Measurements from ENCODE around the gene AGO3.
"Not testable (repeated sequence)": the region's sequence is repeated elsewhere in the genome, so short reads cannot be mapped to it uniquely, and the experiment has no call there.

Gene AGO3

GRCh38 chr1:36008546-36009197, 77.8 kb downstream of the AGO3 start:
- no peak for DNase-seq (ENCODE audit: low spot score)

GRCh38 chr1:36014722-36015220, 83.9 kb downstream of the AGO3 start:
- DNase-seq (ENCODE audit: low spot score): no peak

GRCh38 chr1:36016686-36017085, 85.8 kb downstream of the AGO3 start:
- DNase-seq (ENCODE audit: low spot score): no peak

- DNase-seq (ENCODE audit: low spot score): no peak
Observed at GRCh38 chr1:36023098-36023769, 92.3 kb downstream of the AGO3 start.

DNA sequence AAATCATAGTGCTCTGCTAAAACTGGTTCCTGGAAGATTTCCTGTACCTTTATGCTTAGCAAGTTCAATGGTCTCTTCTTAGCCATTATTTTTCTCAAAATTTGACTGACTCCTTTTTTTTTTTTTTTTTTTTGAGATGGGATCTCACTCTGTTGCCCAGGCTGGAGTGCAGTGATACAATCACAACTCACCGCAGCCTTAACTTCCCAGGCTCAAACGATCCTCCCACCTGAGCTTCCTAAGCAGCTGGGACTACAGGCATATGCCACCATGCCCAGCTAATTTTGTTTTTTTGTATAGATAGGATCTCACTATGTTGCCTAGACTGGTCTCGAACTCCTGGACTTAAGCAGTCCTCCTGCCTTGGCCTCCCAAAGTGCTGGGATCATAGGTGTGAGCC, 93.1 kb downstream of the AGO3 start:
- not testable (repeated sequence) for DNase-seq (ENCODE audit: low spot score)

- DNase-seq (ENCODE audit: low spot score): no peak
Observed at GRCh38 chr1:36024847-36025246, 93.9 kb downstream of the AGO3 start.

DNA sequence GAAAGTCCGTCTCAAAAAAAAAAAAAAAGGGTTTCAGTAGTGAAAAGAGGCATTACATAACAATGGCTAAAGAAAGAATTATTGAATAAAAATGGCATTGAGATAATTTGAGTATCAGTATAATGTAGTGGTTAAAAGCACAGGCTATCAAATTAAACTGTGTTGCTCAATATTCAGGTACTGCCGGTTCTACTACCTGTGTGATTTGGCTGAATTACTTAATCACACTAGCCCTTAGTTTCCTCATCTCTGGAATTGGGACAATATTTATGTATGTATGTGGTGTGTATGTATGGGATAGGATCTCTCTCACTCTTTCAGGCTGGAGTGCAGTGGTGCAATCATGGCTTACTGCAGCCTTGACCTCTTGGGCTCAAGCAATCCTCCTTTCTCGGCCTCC, 96.9 kb downstream of the AGO3 start:
- DNase-seq (ENCODE audit: low spot score): no peak

DNA sequence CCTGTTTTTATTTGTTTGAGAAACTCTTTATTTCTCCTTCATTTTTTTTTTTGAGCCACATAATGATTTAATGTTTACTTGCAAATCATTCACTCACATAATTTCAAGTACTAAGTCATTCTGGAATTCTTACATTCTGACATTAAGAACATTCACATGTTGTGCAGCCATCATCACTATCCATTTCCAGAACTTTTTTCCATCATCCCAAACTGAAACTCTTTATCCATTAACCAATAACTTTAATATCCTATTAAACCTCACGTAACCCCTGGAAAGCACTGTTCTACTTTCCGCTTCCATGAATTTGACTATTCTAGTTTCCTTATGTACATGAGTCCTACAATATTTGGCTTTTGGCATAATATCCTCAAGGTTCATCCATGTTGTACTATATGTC, 100.5 kb downstream of the AGO3 start:
- no peak for DNase-seq (ENCODE audit: low spot score)

DNA sequence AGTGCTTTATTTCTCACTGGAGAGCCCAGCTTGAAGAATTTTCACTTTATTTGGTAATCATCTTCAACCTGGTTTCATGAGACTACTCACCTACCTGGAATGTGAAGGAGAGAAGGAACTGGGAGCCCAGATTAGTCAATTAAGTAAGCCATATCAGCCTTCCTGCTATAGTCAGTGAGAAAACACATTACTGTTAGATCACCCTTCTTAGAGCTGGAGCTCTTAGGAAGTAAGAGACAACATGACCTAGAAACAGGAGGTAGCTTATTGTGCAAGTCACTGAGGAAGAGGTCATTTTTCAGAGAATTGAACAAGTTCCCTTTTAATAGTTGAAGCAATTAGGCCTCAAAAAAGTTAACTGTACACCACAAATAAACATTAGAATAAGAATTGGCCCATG, 103.8 kb downstream of the AGO3 start:
- DNase-seq (ENCODE audit: low spot score): no peak

- no peak for DNase-seq (ENCODE audit: low spot score)
Observed at GRCh38 chr1:36035154-36035553, 104.2 kb downstream of the AGO3 start.

- DNase-seq (ENCODE audit: low spot score): no peak
Observed at GRCh38 chr1:36040238-36040637, 109.3 kb downstream of the AGO3 start.

DNA sequence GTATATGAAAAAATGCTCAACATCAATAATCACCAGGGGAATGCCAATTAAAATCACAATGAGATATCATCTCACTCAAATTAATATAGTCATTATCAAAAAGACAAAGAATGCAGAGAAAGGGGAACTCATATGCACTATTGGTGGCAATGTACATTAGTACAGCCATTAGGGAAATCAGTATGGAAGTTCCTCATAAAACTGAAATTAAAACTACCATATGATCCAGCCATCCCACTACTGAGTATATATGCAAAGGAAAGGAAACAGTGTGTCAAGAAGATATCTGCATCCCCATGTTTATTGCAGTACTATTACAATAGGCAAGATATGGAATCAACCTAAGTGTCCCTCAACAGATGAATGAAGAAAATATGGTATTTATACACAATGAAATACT, 120.9 kb downstream of the AGO3 start:
- DNase-seq (ENCODE audit: low spot score): no peak

DNA sequence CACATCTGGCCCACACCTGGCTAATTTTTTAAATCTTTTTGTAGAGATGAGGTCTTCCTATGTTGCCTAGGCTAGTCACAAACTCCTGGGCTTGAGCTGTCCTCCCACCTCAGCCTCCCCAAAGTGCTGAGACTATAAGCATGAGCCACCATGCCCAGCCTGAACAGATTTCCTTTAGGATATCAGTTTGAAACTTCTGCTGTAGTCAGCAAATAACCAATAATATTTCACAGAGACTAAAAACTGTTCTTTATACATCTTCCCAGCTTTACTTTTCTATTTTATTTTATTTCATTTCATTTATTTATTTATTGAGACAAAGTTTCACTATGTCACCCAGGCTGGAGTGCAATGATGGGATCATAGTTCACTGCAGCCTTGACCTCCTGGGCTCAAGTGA, 123.1 kb downstream of the AGO3 start:
- DNase-seq (ENCODE audit: low spot score): no peak

DNA sequence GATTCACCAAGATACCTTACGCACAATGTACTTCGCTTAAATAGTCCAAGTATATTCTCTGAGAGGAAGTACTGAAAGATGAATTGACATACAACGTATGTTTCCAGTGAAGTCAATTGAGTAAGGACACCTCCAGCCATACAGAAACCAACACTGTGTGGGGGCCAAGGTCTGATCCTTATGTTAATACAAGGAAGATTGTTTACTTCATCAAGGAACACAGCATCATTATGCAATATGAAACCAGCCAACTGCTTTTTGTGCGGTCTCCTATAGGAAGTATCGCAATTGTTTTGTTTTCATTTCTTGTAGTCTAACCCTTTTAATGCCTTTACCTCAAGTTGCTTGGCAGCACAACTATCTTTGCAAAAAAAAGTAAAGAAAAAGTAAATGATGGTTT, 124.8 kb downstream of the AGO3 start:
- DNase-seq (ENCODE audit: low spot score): no peak

DNA sequence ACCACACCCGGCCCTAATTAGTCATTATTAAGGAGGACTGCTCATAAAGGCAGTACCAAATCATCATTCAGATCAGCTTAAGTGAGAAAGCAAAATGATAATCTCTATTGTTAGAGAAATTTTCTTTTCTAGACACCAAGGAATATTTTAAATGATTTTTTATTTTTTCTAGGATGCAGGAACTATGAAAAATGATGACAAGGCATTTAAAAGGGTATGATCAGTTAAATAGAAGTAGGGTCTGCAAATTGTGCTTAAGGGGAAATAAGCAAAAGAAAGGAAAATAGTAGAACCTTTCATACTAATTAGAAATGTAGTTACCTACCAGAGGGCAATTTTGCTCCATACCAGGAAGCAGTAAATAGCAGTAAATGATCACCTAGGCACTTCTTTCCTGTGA, 131.4 kb downstream of the AGO3 start:
- no peak for DNase-seq (ENCODE audit: low spot score)

DNA sequence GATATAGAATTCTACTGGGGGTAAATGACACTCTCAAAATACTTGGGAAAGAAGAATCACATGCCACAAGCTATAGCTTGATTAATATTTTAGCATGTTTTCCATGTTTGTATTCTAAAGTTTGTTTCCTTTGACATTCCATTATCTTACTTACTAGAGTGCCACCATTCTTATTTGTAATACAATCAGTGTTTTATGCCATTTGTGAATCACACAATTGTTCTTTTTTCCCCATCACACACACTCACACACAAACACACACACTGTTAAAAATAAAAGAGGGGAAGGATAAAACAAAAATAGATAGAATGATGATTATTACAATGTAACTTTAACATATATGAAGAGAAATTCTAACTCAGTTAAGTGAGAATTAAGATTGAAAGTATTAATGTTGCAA, 137.0 kb downstream of the AGO3 start:
- DNase-seq (ENCODE audit: low spot score): peak; percentile 57

- DNase-seq (ENCODE audit: low spot score): no peak
Observed at GRCh38 chr1:36068866-36069265, 138.0 kb downstream of the AGO3 start.

GRCh38 chr1:36070349-36070748, 139.4 kb downstream of the AGO3 start:
- no peak for DNase-seq (ENCODE audit: low spot score)

DNA sequence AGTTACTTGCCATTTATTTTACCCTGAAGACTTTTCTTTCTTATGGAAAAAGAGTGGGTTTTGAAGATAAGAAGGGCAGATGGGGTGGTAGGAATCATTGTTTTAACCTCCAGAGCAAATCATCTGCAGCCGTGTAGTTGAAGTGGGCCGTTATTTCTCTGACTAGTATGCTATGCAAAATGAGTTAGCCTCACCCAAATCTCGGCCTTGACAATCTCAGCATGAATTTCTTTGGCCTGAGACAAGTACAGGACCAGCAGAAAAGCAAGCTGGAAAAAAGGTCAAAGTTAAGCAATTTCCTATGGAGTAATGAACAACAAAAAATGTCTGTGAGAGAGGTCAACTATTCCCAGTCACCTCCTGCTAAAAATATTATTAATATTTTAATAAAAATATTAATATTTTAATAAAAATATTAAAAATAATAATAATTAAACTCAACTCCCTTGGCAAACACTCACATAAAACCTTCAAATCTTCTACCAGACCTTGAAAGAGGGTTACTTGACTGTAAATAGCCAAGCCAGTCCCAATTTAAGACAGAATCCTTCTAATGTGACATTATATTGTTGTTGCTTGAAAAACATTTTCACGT, 146.2 kb downstream of the AGO3 start:
- no peak for DNase-seq (ENCODE audit: low spot score)

DNA sequence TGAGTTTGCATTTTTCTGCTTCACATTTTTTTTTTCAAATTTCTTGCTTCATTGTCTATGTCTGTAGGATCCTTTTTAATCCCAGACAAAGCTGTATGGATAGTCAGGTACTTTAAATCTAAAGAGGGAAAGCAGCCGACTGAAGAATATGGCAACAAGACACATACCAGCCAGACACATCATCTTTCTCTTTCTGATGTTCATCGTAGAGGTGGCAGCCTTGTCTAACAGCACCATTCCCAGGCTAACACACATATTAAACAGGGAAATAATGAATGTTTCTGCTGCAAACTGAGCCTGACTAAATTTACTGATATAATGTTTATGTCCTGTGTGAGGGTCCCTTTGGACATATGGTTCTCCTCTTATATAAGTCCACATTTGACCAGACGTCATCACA, 149.3 kb downstream of the AGO3 start:
- DNase-seq (ENCODE audit: low spot score): no peak

DNA sequence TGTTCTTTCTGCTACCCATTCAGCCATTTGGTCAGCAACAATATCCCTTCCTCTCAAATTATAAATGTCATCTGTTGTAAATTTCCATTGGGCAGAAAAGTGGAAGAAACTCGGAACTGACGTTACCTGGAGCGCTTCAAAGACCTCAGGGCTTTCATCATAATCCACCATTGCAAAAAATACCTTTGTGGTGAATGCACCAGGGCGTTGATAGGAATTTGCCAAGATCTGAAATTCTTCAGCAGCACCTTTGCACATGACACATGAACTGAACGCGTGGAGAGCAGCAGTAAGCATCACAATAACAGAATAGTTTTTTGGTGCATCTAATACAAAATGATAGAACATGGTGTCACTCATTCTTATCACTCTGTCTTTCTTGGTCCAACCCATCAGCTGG, 149.9 kb downstream of the AGO3 start:
- no peak for DNase-seq (ENCODE audit: low spot score)

GRCh38 chr1:36081926-36082485, 151.1 kb downstream of the AGO3 start:
- DNase-seq (ENCODE audit: low spot score): no peak

- DNase-seq (ENCODE audit: low spot score): no peak
Observed at GRCh38 chr1:36083219-36083618, 152.3 kb downstream of the AGO3 start.
